ENCODE measurements around the gene TGFB3. TPM values are rescaled to one million over a fixed set of nuclear protein-coding genes. Genes with fewer than 3 reads are reported as not detected.

Gene TGFB3
- total and polyA plus RNA-seq, 2 of the 13 experiments (the other 11 are each of a cell fraction or from before 2014, with no cell fraction given), result 1.4 to 2.5 TPM

DNA sequence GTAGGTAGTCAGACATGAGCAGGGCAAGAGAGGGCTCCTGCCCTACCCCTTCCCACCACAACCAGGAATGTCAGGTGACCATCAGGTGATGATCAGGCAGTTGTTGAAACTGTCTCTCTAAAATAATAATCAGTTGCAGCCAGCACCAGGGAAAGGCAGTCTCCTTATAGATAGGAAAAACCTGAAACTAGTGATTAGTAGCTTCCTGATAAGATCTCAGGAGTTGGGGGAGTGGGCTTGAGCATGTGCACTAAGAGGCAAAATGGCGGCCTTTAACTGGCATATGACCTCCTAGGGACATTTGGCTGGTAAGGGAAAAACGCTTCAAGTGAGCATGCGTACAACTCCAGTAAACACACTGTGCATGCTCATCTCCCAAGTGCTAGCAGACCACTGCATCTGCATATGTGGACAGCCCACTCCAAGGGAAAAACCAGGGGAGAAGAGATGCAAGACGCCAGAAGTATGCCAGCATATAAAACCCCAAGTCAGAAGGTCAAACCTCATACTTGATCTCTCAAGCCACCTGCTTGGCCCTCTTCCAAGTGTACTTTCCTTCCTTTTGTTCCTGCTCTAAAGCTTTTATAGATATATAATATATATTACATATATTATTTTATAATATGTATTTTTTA is 37.1 kb downstream of the TGFB3 start:
- BruUV-seq (replicated peaks), result no TSS peak
- intact Hi-C loops (cut with micrococcal nuclease; ENCODE audit: unreplicated experiment) (no loop called here), in situ Hi-C loops (cut with HindIII; ENCODE audit: extremely low pct_ligation_motif_present, low pct_unique_long_range_greater_than_20kb) (no loop called here)
- H3K4me1 ChIP-seq (ENCODE audit: insufficient read depth, low read length), result no peaks in the 10 kb centered on the region
- no peak overlapping the region for H2AFZ ChIP-seq (ENCODE audit: low read length)
- ATAC-seq (no peak), FAIRE-seq (no peak), DNase-seq (ENCODE audit: low spot score) (no peak)
- H3K27ac ChIP-seq (ENCODE audit: extremely low read length, insufficient read depth, low read length), result no peak overlapping the region
- no peak overlapping the region for H3K9ac ChIP-seq (ENCODE audit: insufficient read depth, low read depth, low read length)
- H3K4me2 ChIP-seq (ENCODE audit: low read depth, low read length), result no peak overlapping the region
- POLR2A ChIA-PET, result no interaction called here
- no peaks in the 10 kb centered on the region for H3K79me2 ChIP-seq (ENCODE audit: insufficient read depth, low read length)
- no peak overlapping the region for H3K4me3 ChIP-seq (replicated peaks in 1 of 3; ENCODE audit: insufficient read depth in 1 of 3, low read depth in 2 of 3, low read length in 3 of 3)
- 93% methylated on average over 4 of the region's 4 CpGs for WGBS (ENCODE audit: low lambda C conversion rate)
- no peaks in the 10 kb centered on the region for H3K27me3 ChIP-seq (ENCODE audit: control insufficient read depth in 1 of 2, insufficient read depth in 2 of 2, low read length in 2 of 2)
- H4K20me1 ChIP-seq (ENCODE audit: insufficient read depth, low read length), result no peaks in the 10 kb centered on the region
- CTCF ChIA-PET (ENCODE audit: low intra/inter-chr PET ratio, low total read pairs), result no interaction called here
- no peaks in the 10 kb centered on the region for H3K9me3 ChIP-seq (ENCODE audit: low read length)
- H3K36me3 ChIP-seq (replicated peaks in 1 of 2; ENCODE audit: control insufficient read depth in 1 of 2, insufficient read depth in 2 of 2, low read length in 2 of 2), result no peaks in the 10 kb centered on the region
- TF ChIP-seq, protein P1, sequence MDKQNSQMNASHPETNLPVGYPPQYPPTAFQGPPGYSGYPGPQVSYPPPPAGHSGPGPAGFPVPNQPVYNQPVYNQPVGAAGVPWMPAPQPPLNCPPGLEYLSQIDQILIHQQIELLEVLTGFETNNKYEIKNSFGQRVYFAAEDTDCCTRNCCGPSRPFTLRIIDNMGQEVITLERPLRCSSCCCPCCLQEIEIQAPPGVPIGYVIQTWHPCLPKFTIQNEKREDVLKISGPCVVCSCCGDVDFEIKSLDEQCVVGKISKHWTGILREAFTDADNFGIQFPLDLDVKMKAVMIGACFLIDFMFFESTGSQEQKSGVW (CRISPR knock-in tag; IDR thresholded peaks at IDR 0.05; ENCODE audit: borderline replicate concordance), result no peak
- TF ChIP-seq HCFC1 (IDR thresholded peaks at IDR 0.05; ENCODE audit: low read depth, low read length), result no peak
- TF ChIP-seq, protein P2, sequence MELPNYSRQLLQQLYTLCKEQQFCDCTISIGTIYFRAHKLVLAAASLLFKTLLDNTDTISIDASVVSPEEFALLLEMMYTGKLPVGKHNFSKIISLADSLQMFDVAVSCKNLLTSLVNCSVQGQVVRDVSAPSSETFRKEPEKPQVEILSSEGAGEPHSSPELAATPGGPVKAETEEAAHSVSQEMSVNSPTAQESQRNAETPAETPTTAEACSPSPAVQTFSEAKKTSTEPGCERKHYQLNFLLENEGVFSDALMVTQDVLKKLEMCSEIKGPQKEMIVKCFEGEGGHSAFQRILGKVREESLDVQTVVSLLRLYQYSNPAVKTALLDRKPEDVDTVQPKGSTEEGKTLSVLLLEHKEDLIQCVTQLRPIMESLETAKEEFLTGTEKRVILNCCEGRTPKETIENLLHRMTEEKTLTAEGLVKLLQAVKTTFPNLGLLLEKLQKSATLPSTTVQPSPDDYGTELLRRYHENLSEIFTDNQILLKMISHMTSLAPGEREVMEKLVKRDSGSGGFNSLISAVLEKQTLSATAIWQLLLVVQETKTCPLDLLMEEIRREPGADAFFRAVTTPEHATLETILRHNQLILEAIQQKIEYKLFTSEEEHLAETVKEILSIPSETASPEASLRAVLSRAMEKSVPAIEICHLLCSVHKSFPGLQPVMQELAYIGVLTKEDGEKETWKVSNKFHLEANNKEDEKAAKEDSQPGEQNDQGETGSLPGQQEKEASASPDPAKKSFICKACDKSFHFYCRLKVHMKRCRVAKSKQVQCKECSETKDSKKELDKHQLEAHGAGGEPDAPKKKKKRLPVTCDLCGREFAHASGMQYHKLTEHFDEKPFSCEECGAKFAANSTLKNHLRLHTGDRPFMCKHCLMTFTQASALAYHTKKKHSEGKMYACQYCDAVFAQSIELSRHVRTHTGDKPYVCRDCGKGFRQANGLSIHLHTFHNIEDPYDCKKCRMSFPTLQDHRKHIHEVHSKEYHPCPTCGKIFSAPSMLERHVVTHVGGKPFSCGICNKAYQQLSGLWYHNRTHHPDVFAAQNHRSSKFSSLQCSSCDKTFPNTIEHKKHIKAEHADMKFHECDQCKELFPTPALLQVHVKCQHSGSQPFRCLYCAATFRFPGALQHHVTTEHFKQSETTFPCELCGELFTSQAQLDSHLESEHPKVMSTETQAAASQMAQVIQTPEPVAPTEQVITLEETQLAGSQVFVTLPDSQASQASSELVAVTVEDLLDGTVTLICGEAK (IDR thresholded peaks at IDR 0.05), result no peak
- TF ChIP-seq, protein P2 (CRISPR knock-in tag; IDR thresholded peaks at IDR 0.05), result no peak
- no peak for TF ChIP-seq SP4 (CRISPR knock-in tag; IDR thresholded peaks at IDR 0.05)
- no peak for TF ChIP-seq ZNF329 (CRISPR knock-in tag; IDR thresholded peaks at IDR 0.05; ENCODE audit: low read depth)
- no peak for TF ChIP-seq ZNF10 (CRISPR knock-in tag; IDR thresholded peaks at IDR 0.05; ENCODE audit: borderline replicate concordance, low read depth)
- no peak for TF ChIP-seq ZHX2 (IDR thresholded peaks at IDR 0.05; ENCODE audit: low read depth)
- TF ChIP-seq ZHX2 (CRISPR knock-in tag; IDR thresholded peaks at IDR 0.05; ENCODE audit: borderline replicate concordance), result no peak
